GM21367 (cell line): ENCODE results near the gene BMP6.

Source experiments
- ATAC-seq: cut with Tn5 transposase; IDR thresholded peaks from one replicate; pipeline ENCODE4 v1.9.1; 2021; ENCODE audit not compliant: unreplicated experiment

The BMP6 gene

DNA sequence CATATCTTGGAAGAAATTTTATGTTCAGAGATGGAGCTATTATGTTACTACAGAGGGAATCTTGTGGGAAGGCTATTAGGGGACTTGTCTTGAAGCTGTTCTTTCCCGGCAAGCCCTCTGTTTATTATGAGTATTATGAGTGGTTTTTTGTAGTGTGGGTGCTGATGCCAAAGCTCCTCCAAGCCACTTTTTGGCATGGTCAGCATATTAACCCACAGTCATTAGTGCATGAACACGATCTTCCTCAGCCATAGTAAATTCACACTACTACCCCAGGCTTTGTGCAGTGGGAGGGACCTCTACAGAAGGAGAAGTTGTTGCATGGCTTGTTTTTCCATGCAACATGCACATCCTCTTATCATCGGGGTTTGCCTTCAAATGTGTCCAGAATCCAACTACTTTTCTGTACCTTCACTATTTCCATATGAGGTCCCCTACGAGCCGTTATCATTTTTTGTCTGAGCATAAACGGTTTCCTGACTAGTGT is 6.5 kb upstream of the BMP6 start:
- ATAC-seq: no peak

- no peak for ATAC-seq
Measured at GRCh38 chr6:7720346-7720745, 5.6 kb upstream of the BMP6 start.

GRCh38 chr6:7721649-7722048 is 4.2 kb upstream of the BMP6 start:
- no peak for ATAC-seq

DNA sequence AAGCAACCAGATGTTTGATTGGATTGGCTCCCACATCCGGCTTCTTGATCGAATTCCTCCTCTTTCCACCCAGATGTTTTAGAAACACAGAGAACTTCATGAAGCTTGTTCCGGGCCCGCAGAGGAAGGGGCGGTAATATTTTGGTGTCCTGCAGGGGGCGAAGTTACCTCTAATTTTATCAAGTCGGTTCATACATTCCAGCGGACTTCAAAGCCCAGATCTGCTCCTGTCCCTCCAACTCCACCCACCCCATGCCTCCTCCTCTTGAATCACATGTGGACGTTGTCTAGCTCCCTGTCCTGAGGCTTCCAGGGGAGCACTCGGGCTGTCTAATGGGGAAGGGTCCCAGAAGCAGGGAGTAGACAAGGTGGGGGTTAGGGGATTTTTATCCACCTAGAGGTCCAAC is 2.9 kb upstream of the BMP6 start:
- ATAC-seq: no peak

DNA sequence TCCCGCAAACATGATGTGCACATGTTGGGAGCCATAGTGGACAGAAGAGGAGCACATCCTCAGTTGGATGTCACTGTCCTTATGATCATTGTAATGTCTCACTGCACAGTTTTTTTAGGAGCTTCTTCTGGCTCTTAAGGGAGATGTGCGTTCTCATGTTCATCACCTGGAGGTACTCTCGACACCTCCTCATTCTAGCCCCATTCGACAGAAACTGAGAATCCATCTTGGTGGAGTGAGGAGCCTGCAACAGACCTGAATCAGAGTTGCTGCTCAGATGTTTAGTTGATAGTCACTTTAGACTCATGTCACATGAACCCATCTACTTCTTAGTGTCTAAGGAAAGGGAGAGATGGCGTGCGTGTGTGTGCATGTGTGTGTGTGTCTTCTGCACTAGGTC is 2.3 kb upstream of the BMP6 start:
- no peak for ATAC-seq

- ATAC-seq: no peak
Measured at GRCh38 chr6:7725412-7725811, 487 bp upstream of the BMP6 start.

DNA sequence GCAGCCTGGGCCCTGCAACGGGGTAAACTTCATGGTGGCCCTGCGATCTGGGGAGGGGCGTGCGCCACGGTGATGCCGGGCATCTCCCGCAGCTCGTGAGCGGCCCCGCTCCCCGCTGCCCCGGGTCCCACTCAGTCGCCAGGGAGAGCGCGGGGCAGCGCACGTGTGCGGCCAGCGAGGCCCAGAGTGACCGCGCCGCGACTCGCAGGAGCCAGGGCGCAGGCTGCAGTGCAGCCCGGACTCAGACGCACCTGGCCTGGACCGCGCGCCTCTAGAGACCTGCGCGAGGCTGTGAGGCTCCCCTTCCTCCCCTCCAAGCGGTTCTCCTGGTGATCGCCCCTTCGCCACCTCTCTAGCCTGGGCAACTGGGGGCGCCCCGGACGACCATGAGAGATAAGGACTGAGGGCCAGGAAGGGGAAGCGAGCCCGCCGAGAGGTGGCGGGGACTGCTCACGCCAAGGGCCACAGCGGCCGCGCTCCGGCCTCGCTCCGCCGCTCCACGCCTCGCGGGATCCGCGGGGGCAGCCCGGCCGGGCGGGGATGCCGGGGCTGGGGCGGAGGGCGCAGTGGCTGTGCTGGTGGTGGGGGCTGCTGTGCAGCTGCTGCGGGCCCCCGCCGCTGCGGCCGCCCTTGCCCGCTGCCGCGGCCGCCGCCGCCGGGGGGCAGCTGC is 652 bp downstream of the BMP6 start:
- no peak for ATAC-seq

DNA sequence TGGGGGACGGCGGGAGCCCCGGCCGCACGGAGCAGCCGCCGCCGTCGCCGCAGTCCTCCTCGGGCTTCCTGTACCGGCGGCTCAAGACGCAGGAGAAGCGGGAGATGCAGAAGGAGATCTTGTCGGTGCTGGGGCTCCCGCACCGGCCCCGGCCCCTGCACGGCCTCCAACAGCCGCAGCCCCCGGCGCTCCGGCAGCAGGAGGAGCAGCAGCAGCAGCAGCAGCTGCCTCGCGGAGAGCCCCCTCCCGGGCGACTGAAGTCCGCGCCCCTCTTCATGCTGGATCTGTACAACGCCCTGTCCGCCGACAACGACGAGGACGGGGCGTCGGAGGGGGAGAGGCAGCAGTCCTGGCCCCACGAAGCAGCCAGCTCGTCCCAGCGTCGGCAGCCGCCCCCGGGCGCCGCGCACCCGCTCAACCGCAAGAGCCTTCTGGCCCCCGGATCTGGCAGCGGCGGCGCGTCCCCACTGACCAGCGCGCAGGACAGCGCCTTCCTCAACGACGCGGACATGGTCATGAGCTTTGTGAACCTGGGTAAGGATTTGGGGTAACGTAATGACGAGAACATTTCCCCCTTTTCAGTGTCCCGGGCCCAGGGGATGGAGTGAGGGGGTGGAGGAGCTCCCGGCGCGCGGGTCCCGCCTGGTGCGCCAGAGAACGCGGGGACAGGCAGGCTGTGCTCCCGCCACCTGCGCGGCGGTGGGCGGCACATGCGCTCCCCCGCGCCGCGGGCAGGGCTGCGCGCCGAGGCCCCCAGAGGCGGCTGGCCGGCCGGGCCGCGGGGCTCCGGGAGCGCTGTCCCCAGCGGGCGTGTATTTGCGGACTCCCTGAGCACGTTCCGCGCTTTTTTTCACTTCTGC is 1.4 kb downstream of the BMP6 start:
- no peak for ATAC-seq

DNA sequence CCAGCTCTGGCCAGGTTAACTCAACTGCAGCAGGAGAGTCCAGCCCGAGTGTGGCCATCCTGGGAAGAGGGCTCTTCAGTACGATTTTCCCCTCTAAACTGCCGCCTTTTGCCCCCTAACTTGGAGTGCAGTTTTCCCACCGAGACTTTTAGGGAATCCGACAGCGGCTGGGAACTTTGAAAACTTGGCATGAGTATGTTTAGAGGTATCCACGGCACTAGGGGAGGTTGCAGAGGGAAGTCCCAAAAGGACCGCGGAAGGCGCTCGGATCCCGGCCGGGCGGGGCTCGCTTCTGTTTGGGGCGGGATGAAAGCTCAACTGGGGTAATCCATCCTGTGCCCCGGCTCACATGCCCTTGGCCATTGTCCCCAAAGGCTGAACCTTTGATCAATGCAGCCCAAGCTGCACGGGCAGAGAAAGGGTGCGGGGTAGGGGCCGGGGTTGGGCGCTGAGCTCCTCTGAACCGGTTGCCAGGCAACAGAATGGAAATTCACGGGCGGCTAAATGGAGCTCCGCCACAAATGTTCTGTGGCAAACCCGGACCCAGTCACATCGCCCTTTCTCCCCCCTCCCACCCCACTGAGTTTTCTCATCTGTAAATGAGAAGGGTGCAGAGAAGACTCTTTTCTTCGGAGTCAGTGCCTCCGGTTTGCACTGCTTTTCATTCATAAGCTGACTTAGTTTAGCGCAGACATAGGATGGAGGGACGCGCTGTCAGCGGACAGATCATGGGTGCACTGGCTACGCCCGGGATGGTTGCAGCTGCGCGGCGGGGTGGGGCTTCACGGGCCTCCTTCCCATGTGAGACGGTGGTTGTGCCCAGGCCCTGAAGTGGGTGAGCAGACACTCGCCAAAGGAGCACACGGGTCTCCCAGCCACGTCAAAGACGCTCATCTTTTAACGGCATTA is 2.3 kb downstream of the BMP6 start:
- no peak for ATAC-seq

GRCh38 chr6:7728855-7729590 is 3.1 kb downstream of the BMP6 start:
- no peak for ATAC-seq

- ATAC-seq: no peak
Measured at GRCh38 chr6:7730001-7730783, 4.3 kb downstream of the BMP6 start.

GRCh38 chr6:7730784-7731227 is 4.9 kb downstream of the BMP6 start:
- ATAC-seq: no peak

- no peak for ATAC-seq
Measured at GRCh38 chr6:7731294-7731693, 5.4 kb downstream of the BMP6 start.

DNA sequence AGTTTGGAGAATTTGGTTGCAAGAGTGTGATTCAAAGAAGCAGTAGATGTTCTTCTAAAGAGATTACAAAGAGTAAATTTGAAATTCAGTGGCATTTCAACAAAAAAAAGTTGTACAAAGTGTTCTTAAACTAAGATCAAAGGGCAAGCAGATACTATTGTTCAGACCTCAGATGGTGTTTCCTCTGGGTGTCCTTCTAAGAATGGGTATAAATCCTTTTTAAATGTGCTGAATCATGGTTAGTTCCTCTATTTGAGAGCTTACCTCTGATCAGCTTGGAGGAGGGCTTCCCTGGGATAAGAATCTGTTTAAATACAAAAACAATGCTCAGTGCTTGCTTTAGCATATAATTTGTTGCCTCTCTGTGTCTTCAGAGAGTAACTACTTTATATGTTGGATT is 6.3 kb downstream of the BMP6 start:
- no peak for ATAC-seq

DNA sequence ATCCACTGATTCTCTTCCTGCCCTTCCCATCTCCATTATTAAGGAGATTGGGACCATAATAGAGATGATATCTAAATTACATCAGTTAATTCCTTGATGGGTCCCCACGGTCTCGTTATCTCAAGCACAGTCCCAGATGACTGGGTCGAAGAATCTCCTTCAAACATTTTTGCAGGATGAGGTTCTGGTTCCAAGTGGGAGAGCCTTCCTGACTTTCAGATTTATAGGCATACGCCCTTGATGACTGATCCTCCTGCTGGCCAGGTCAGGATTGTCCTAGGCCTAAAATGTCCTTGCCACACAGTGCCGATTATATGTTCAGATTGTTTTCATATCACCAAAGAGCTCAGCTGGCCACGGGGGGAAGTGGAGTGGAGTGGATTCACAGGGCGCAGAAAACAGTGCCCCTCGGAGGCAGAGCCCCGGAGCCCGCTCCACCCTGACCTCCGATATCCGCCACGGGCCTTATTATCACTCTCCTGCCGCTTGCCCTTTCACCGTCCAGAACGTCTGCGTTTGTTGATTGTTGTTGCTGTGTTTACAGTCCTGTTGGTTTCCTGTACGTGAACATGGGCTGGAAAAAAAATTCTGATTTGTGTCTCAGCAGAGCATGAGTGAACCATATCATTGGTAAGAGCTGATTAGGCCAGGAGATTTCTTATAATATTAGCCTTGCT is 8.9 kb downstream of the BMP6 start:
- ATAC-seq: no peak

DNA sequence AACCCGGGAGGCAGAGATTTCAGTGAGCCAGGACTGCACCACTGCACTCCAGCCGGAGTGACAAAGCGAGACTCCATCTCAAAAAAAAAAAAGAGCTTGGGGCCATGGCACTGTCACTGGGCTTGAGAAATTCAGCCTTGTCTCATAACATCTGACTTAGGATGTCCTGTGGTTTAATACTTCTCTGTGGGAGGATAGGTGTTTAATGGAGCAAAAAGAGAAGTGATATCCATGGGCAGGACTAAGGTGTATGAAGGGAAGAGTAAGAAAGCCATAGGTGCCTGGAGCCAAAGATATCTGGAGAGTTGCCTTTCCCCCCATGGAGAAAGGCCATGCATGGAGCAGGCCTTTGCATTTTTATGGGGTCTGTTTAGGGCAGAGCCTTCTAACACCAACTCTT is 11.2 kb downstream of the BMP6 start:
- no peak for ATAC-seq

DNA sequence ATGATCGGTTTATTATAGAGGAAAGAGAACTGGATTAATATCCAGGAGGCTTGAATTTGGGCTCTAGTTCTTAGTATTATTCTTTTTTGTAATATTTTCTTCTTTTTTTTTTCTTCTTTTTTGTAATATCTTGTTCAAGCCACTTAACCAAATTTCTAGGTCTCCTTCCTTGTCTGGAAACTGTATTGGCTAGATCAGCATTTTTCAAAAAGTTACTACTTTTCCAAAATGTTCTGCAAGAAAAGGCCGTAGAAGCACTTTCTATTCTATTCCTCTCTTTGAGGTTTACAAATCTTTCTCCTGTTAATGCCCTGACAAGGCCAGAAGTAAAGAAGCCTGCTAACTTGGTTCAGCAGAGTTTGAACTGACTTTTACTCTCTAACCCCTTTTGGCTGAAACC is 12.0 kb downstream of the BMP6 start:
- no peak for ATAC-seq

DNA sequence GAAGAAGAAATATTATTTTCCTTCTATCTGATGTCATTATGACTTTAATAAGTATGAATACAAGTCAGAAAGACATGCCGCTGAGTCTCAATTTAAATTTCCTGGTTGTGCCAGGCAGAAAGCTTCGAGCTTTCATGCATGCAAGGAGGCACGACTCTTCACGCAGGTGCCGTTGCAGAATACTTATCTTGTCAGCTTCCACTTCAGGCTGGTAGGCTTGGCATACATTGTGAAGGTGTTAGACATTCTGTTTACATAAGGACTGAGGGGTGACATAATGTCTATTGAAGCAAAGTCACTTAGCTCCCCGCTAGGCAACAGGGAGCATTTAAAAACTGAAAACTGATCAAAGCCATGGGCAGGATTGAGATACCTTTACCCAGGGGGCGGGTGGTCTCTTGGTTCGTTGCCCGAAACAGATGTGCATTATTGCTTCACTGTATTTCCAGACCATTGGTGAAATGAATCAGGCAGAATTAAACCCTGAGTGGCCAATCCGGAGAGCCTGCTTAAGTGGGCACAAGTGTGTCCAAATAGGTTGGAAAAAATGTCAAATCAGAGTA is 16.4 kb downstream of the BMP6 start:
- no peak for ATAC-seq

DNA sequence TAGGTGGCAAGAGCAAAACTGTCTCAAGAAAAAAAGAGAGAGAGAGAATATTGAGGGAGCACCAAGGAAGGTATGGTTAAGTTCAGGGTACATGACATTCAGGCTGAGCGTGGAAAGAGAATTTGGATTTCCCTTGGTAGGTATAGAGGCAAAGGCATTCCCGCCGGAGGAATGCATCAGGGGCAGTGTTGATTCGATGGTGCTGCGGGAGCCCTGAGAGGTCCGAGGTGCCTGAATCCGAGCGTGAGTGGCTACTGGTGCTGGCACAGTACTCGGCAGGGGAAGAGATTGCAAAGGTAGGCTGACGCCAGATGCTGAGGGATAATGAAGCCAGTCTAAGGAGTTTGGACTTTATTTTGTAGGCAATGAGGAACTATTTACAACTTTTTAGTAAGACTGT is 20.0 kb downstream of the BMP6 start:
- no peak for ATAC-seq
